Activated CD4-positive, CD25-positive, alpha-beta regulatory T cell treated with anti-CD3 and anti-CD28 coated beads, Interleukin-2, amount 50 U/mL, for 72 hours (primary cell): Measurements from ENCODE around the gene PAPOLB.

Experiments used
- DNase-seq: peaks from one replicate; pipeline ENCODE4 v3.0.0; 2021

Gene PAPOLB

DNA sequence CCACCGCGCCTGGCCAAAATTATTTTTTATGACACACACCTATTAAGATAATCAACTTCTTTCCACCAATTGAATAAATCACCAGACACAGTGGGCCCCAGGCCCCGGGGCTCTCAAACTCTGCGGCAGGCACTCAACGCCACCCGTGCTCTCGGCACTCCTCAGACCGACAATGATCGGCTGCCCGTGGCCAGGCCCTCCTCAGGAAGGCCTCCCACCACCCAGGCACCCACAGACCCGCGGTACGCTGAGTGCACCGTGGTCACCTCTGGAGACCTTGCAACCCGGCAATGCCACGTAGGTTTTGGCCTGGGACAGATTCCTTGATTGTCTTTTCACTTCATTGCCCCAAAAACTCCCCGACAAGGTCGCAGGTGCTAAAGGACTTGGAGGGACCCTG lies 14.8 kb upstream of the PAPOLB start:
- no peak for DNase-seq

GRCh38 chr7:4875391-4875790 lies 13.6 kb upstream of the PAPOLB start:
- no peak for DNase-seq

GRCh38 chr7:4873071-4873944 lies 11.5 kb upstream of the PAPOLB start:
- DNase-seq, result no peak

- DNase-seq, result no peak
These were observed 10.3 kb upstream of the PAPOLB start for GRCh38 chr7:4871930-4872675.

GRCh38 chr7:4871056-4871680 lies 9.3 kb upstream of the PAPOLB start:
- no peak for DNase-seq

DNA sequence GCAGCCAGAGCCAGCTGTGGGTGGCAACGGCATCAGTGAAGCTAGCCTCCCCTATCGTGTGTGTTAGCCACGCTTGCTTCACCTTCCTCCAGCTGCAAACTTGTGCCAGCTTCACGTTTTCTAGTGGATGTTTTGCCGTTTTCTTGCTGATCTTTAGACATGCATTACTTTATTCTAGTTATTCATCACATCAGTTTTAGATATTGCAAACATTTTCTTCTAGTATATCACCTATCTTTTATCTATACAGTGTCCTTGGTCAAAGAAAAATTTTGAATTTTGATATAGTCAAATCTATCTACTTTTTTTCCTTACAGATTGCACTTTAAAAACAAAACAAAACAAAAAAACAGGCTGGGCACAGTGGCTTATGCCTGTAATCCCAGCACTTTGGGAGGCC lies 6.7 kb upstream of the PAPOLB start:
- no peak for DNase-seq

DNA sequence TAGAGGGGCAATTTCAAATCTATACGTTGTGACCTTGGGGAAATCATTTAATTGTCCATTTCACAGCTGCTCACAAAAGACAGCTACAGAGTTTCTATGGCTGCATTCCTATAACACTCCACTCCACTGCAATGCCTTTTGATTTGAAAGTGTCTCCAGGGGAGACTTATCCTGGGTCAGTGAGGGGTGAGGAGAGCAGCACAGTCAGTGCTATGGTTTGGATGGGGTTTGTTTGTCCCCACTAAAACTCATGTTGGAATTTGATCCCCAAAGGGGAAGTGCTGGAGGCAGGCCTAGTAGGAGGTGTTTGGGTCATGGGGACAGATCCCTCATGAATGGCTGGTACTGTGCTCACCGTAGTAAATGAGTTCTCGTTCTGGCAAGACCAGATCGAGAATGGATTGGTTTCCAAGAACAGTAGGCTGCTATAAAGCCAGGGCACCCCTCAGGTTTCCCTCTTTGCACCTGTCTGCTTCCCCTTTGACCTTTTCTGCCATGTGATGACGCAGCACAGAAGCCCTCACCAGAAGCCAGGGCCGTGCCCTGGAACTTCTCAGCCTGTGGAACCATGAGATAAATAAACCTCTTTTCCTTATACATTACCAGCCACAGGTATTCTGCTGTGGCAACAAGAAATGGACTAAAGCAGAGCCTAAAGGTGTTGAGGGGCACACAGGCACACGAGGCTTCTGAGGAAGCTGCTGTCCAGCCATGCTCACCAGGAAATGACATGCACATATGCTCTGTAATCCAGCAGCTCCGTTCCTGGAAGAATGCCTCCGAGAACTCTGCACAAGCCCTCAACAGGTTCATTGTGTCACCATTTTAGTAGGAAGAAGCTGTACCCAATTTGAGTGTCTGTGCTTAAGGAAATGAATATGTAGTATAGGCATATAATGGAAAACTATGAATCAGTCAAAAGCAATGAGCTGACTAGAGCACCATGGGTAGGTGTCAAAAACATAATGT lies 5.0 kb upstream of the PAPOLB start:
- DNase-seq, result no peak

DNA sequence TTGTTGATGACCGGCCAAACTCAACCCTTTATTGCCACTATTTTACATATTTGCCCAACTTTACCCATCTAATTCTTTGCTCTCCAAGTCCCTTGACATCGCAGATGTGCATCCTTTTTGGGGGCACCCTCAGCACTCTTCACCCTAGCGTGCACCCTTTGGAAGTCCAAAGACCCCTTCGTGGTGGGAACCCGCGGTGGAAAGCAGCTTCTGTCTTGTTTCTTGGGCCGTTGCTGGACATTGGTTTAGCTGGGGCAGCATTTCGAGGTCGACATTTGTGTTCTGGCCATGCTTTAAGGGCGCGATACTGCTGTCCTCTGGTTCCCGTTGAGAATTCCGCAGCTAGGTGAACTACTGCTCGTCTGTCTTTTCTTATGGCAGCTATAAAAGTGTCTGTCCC lies 326 bp upstream of the PAPOLB start:
- no peak for DNase-seq

DNA sequence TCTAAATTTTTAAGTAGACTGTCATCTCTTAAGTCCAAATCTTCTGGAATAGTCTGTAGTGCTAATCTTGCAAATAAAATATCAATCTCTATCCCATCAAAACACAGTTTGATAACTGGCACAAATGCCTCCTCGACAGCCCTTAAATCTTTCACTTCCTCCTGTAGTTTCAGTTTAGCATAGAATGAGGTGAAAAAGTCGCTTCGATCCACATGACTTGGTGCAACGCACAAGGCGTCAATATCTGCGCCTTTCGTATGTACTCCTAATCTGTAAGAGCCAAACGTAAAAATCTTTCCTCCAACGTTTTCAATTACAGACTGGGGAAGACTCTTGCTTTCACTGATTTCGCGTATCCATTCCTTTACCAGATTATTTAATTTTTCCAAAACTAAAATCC lies 603 bp downstream of the PAPOLB start:
- no peak for DNase-seq

DNA sequence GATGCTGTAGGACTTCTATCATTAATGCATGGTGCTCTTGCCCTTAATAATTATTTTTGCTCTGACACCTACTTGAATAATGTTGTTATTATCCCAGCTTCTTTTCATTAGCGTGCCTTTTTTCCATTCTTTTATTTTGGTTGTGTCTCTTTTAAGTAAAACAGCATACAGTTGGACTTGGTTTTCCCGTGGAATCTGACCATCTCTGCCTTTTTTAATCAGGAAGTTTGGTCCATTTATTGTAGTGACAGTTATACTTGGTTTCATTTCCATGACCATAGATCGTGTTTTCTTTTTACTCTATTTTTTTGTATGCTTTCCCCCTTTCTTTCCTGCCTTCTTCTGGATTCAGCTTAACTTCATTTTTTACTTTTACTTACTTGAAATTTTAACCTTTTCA lies 4.6 kb downstream of the PAPOLB start:
- no peak for DNase-seq

- no peak for DNase-seq
These were observed 5.3 kb downstream of the PAPOLB start for GRCh38 chr7:4856336-4857057.

- no peak for DNase-seq
These were observed 6.9 kb downstream of the PAPOLB start for GRCh38 chr7:4854916-4855315.

DNA sequence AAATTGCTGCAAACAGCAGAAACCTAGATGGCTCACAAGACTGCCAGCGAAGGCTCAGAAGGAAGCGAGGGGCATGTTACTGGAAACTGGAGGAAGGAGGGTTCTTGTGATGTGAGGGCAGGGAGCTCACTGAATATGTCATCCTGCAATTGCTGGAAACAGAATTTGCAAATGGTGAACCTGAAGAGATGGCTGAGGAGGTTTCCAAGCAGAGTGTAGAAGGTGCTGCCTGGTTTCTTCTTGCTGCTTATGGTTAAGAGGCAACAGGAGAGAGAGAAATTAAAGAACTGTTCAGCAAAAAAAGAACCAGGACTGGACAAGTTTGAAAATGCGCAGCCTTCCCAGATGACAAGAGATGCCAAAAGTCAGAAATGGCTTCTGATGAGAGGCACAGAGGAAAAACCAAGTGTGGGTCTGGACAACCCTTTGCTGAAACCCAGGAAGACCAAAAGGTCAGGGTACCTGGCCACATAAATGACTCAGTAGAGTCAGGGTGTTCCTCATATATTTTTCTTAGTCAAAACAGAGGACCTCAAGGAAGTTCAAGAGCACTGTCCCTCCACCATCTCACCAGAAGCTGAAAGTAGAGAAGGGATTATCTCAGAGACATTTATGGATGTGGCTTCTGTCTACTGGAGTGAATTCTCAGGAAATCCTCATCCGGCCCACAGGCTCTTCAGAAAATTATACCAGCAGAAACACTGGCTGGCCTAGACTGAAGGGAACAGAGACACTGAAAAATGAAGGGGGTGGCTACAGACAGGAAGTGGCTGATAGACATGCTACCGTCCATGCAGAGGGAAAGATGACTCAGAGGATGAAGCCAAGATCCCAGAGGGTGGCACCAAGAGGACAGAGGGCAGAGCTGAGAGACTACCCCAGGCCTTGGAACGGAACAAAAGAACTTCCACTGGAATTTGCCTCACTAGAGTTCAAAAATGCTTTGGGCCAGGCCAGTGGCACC lies 10.1 kb downstream of the PAPOLB start:
- no peak for DNase-seq

DNA sequence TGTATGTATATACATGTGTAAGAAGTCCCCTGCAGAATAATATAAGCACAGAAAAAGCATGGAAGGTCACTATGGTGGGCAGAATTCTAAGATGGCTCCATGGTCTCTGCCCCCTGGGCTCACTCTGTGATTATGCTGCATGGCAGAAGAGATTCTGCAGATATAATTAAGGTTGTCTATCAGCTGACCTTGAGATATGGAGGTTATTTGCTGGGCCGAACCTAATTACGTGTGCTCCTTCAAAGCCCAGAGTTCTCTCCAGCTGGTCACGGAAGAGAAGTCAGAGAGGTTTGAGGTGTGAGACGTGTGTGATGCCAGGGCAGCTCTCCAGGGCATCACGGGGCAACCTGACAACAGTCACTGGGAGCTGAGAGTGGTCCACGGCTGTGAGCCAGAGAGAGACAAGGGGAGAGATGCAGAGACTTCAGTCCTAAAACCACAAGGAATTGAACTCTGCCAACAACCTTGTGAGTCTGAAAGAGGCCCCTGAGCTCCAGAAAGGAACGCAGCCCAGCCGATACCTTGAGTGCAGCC lies 11.5 kb downstream of the PAPOLB start:
- DNase-seq, result no peak

GRCh38 chr7:4849390-4849789 lies 12.4 kb downstream of the PAPOLB start:
- DNase-seq, result no peak

DNA sequence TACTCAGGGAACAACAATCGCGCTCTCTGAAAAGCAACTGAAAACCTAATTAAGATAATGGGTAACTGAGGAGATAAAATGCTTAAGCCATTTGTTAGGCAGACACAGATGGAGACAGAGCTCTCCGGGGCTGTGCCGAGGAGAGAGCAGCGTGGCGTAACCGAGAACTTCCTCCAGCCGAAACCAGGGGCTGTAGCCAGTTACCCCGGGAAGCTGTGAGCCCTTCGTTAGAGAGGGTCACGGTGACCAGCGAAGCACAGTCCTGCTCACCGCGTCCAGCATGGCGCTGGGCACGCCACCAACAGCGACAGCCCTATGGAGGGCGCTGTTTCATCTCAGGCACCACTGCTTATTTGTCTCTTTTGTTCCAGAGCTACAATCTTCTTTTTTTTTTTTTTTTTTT lies 16.1 kb downstream of the PAPOLB start:
- DNase-seq, result no peak

GRCh38 chr7:4842319-4843064 lies 19.3 kb downstream of the PAPOLB start:
- DNase-seq, result no peak

DNA sequence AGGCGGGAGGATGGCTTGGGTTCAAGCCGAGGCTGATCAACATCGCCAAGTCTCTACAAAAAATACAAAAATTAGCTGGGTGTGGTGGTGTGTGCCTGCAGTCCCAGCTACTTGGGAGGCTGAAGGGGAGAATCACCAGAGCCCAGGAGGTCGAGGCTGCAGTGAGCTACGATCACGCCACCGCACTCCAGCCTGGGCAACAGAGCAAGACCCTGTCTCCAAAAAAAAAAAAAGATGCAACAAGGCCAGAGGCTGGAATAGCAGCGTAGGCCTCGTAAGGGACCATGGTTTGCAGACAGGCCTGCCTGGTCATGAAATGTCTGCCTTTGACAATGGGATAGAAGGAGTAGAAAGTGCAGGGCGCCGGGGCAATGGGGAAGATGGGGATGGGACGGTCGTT lies 20.0 kb downstream of the PAPOLB start:
- DNase-seq, result no peak

GRCh38 chr7:4841007-4841784 lies 20.6 kb downstream of the PAPOLB start:
- DNase-seq, result no peak
